Astrocyte (in vitro differentiated cells and primary cell): ENCODE data around the gene SLX4. TPM values are rescaled to one million over a fixed set of nuclear protein-coding genes. Genes with fewer than 3 reads are reported as not detected.

Experiments
- DNase-seq: peaks from one replicate; pipeline ENCODE4 v3.0.0-alpha.2; 2010; ENCODE audit warnings: low read depth
- FAIRE-seq: peaks from 2 replicates; lab custom pipeline; 2011; peaks lifted over from hg19 to GRCh38; lab: Jason Lieb, UNC
- H2AFZ ChIP-seq: 2 replicates; pipeline ENCODE4 v1.6.0; 2012; ENCODE audit warnings: low read depth, low read length, inconsistent platforms
- H3K27ac ChIP-seq: 2 replicates; pipeline ENCODE4 v1.5.1; 2011; ENCODE audit warnings: low read depth, low read length, inconsistent platforms
- H3K27me3 ChIP-seq: 2 replicates; pipeline ENCODE4 v1.6.0; 2011; ENCODE audit warnings: low read length, inconsistent platforms; ENCODE audit not compliant: insufficient read depth
- H3K36me3 ChIP-seq: 2 replicates; pipeline ENCODE4 v1.5.1; 2011; ENCODE audit warnings: low read length, inconsistent platforms; ENCODE audit not compliant: insufficient read depth
- H3K4me1 ChIP-seq: 2 replicates; pipeline ENCODE4 v1.5.1; 2011; ENCODE audit warnings: low read length, inconsistent platforms; ENCODE audit not compliant: insufficient read depth
- H3K4me2 ChIP-seq: 2 replicates; pipeline ENCODE4 v1.6.0; 2012; ENCODE audit warnings: low read length, inconsistent platforms
- H3K4me3 ChIP-seq: 2 replicates; pipeline ENCODE4 v1.5.1; 2011; ENCODE audit warnings: low read depth, mild to moderate bottlenecking, low read length, inconsistent platforms; ENCODE audit not compliant: insufficient read depth
- H3K79me2 ChIP-seq: 2 replicates; pipeline ENCODE4 v1.6.0; 2012; ENCODE audit warnings: mild to moderate bottlenecking, low read length, inconsistent platforms; ENCODE audit not compliant: insufficient read depth
- H3K9ac ChIP-seq: 2 replicates; pipeline ENCODE4 v1.6.0; 2012; ENCODE audit warnings: mild to moderate bottlenecking, low read length, inconsistent platforms
- H3K9me3 ChIP-seq: 2 replicates; pipeline ENCODE4 v1.5.1; 2012; ENCODE audit warnings: low read depth, mild to moderate bottlenecking, low read length, inconsistent platforms; ENCODE audit not compliant: insufficient read depth
- H4K20me1 ChIP-seq: 2 replicates; pipeline ENCODE4 v1.6.0; 2012; ENCODE audit warnings: low read length, inconsistent platforms; ENCODE audit not compliant: insufficient read depth
- H3K27ac Mint-ChIP-seq: one replicate; pipeline ENCODE4 v1.8.0; 2021; ENCODE audit warnings: mild to moderate bottlenecking, mixed read lengths; ENCODE audit not compliant: unreplicated experiment
- H3K27me3 Mint-ChIP-seq: one replicate; pipeline ENCODE4 v1.8.0; 2021; ENCODE audit warnings: low read depth, mixed read lengths; ENCODE audit not compliant: unreplicated experiment
- H3K36me3 Mint-ChIP-seq: one replicate; pipeline ENCODE4 v1.8.0; 2021; ENCODE audit warnings: low read depth, mixed read lengths; ENCODE audit not compliant: unreplicated experiment
- H3K4me1 Mint-ChIP-seq: one replicate; pipeline ENCODE4 v1.8.0; 2021; ENCODE audit warnings: low read depth, mixed read lengths; ENCODE audit not compliant: unreplicated experiment
- H3K4me3 Mint-ChIP-seq: one replicate; pipeline ENCODE4 v1.8.0; 2021; ENCODE audit warnings: mild to moderate bottlenecking, moderate library complexity, mixed read lengths; ENCODE audit not compliant: unreplicated experiment
- H3K9me3 Mint-ChIP-seq: one replicate; pipeline ENCODE4 v1.8.0; 2021; ENCODE audit warnings: mild to moderate bottlenecking, mixed read lengths; ENCODE audit not compliant: unreplicated experiment
- EZH2 ChIP-seq: IDR thresholded peaks from 2 replicates; pipeline ENCODE4 v1.6.1; 2012; ENCODE audit warnings: mild to moderate bottlenecking, low read length, inconsistent platforms; ENCODE audit not compliant: insufficient read depth
- total RNA-seq: library from RNA; stranded (reverse); gene quantifications from 2 replicates; pipeline ENCODE4 v1.2.1, GENCODE V29; 2021
- TF ChIP-seq, protein P1 (sequence below): IDR thresholded peaks from 2 replicates; pipeline ENCODE4 v1.5.1; 2011; ENCODE audit warnings: low read depth, mild to moderate bottlenecking, inconsistent platforms, low read length, moderate library complexity; ENCODE audit not compliant: insufficient read depth

SLX4 gene
- total RNA-seq, 1 donor from 2014 or later: 7.8 TPM

DNA sequence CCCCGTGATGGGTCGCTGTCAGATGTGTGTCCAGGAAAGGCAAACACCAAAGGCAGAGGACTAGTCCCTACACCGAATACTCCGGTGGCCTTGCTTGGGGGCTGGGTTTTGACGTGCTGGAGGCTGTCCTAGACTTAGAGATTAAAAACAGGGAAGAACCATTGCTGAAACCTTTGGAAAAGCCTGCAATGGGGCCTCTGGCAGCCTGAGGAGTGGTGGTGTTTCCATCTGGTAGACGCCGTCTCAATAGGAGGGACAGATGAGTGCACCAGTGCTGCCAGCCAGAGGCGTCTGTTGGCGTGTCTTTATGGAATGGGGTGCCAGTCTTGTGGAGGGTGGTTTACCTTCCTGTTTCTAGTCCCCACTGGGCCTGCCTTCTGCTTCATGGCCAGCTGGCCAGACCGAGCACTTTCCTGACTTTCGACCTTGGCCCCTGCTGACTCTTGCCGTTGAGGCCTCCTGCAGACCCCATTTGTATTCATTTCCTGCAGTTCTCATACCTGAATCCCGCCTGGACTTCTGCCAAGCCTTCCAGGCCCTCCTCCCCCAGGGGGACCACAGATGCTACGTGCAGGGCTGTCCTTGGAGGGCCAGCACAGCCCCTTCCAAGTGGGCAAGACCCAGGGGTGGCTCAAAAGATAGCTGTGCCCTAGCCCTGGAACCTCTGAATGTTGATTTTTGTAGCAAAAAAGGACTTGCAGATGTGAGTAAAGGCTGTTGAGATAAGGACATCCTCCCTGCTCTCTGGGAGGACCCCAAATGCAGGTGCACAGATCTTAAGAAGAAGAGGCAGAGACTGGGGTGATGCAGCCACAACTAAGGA is 41.2 kb upstream of the SLX4 start:
- Mint-ChIP-seq H3K27me3 (no peaks in the 10 kb centered on the region), H3K4me3 (no peak overlapping the region), H3K27ac (no peak overlapping the region), H3K36me3 (peaks cover 19% of the 10 kb centered on the region), H3K4me1 (no peaks in the 10 kb centered on the region), H3K9me3 (no peaks in the 10 kb centered on the region)
- no peaks in the 10 kb centered on the region for H3K27me3 ChIP-seq
- H2AFZ ChIP-seq: no peak overlapping the region
- peaks cover 5% of the 10 kb centered on the region for H4K20me1 ChIP-seq
- peaks cover 11% of the 10 kb centered on the region for H3K36me3 ChIP-seq
- FAIRE-seq (no peak), DNase-seq (no peak)
- H3K27ac ChIP-seq: no peak overlapping the region
- H3K9me3 ChIP-seq: no peaks in the 10 kb centered on the region
- H3K4me2 ChIP-seq: no peak overlapping the region
- H3K4me1 ChIP-seq: no peaks in the 10 kb centered on the region
- no peak overlapping the region for H3K9ac ChIP-seq
- no peak for TF ChIP-seq EZH2
- TF ChIP-seq, protein P1, sequence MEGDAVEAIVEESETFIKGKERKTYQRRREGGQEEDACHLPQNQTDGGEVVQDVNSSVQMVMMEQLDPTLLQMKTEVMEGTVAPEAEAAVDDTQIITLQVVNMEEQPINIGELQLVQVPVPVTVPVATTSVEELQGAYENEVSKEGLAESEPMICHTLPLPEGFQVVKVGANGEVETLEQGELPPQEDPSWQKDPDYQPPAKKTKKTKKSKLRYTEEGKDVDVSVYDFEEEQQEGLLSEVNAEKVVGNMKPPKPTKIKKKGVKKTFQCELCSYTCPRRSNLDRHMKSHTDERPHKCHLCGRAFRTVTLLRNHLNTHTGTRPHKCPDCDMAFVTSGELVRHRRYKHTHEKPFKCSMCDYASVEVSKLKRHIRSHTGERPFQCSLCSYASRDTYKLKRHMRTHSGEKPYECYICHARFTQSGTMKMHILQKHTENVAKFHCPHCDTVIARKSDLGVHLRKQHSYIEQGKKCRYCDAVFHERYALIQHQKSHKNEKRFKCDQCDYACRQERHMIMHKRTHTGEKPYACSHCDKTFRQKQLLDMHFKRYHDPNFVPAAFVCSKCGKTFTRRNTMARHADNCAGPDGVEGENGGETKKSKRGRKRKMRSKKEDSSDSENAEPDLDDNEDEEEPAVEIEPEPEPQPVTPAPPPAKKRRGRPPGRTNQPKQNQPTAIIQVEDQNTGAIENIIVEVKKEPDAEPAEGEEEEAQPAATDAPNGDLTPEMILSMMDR: no peak
- H3K79me2 ChIP-seq: no peaks in the 10 kb centered on the region
- no peak overlapping the region for H3K4me3 ChIP-seq

DNA sequence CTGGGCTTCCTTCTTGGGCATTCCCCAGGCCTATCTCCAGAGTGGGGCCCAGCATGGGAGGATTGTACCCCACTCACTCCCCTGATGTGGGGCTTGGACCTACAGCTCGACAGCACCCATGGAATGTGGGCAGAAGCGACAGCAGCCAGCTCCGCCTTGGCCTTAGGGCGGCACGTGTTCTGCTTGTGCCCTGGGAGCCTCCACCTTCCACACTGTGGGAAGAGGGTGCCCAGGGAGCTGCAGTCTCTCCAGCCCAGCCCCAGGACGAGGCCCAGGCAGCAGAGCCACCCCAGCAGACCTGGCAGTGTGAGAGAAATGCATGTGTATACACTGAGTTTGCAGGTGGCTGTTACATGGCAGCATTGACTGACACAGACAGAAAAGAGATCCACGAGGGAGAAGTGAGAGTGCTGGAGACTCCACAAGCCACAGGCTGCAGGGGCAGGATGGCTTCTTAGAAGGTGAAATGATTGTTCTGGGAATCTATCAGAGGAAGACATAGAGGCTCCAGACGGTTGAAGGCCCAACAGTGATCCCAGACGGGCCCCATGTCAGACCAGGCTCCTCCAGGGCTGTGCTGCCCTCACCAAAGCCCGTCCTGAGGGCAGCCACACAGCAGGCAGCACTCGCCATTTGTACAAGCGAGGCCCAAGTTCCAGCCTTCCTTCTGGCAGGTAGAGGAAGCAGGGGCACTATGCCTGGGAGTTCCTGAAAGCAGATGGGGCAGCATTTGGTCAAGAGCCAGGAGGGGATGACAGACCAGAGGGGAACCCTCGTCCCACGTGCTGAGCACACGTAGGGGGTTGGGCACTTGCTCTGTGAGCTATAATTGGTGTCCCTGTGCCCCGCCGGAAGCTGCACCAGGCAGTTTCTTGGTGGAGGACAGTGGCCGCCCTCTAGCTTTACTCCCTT is 40.3 kb upstream of the SLX4 start:
- DNase-seq (no peak), FAIRE-seq (no peak)
- Histone ChIP-seq H3K9ac (no peak overlapping the region), H3K4me1 (no peaks in the 10 kb centered on the region), H2AFZ (no peak overlapping the region), H3K27me3 (no peaks in the 10 kb centered on the region), H3K79me2 (no peaks in the 10 kb centered on the region), H4K20me1 (peaks cover 7% of the 10 kb centered on the region), H3K4me3 (no peak overlapping the region), H3K9me3 (no peaks in the 10 kb centered on the region), H3K4me2 (no peak overlapping the region), H3K27ac (no peak overlapping the region), H3K36me3 (peaks cover 3% of the 10 kb centered on the region)
- Mint-ChIP-seq H3K27ac (no peak overlapping the region), H3K4me1 (no peaks in the 10 kb centered on the region), H3K36me3 (peaks cover 10% of the 10 kb centered on the region), H3K9me3 (no peaks in the 10 kb centered on the region), H3K27me3 (no peaks in the 10 kb centered on the region), H3K4me3 (no peak overlapping the region)
- TF ChIP-seq, protein P1: no peak
- no peak for TF ChIP-seq EZH2
